Glomerular visceral epithelial cell (primary cell): ENCODE measurements around the gene PRICKLE3.

Experiments used
- DNase-seq: peaks from one replicate; pipeline ENCODE4 v3.0.0-alpha.2; 2016; ENCODE audit errors: extremely low spot score

The PRICKLE3 gene

DNA sequence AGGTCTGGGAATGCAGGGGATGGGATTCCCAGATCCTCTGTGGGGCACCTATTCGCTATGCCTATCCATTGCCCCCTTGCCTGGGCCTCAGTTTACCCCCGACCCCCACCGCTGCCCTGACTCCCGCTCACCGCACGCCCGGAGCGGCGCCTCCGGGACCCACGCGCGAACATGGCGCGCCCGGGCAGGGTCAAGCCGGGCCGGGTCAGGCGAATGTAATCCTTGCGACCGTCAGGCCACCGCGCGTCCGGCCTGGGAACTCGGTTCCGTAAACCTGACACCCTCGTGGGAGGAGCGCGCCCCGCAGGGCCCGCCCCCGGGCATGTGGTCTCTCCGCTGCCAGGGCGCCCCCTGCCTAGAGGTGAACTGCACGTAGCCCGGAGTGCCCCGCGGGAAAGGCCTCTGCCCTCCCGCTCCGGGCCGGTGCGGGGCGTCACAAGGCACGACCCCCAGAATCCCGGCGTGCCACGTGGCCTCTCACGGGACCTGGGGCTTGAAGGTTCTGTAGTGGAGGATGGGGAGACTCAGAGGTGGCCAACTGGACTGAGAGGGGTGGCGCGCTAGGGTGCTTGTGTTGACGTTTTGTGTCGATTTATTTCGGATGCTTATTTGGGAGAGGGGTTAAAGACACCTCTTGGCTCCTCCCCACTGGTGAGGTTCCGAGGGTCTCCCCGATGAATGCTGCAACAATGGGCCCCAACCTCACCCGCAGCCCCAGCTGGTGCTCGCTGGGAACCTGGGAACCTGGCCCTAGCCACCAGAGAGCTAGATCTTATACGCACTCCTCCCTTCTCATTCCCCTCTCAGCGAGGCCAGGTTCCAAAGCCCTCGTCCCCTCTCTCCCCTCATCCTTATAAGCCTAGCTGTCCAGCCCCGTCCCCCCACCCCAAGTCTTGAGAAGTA lies at the start of gene PRICKLE3:
PRICKLE3 (minus strand) TSS at position 249 of the 903 bp plus-strand sequence; CDS start at position 173, 76 bp downstream.
- peak; percentile 62 for DNase-seq

- no peak for DNase-seq
Measured at GRCh38 chrX:49233887-49234555, 47.8 kb upstream of the PRICKLE3 start.

- no peak for DNase-seq
Measured at GRCh38 chrX:49233176-49233575, 47.0 kb upstream of the PRICKLE3 start, which contains the start of gene CACNA1F. Gene CACNA1F (minus strand): TSS chrX:49233340. CDS start chrX:49233309, 31 bp downstream.

GRCh38 chrX:49232525-49232924 lies 46.4 kb upstream of the PRICKLE3 start:
- no peak for DNase-seq

DNA sequence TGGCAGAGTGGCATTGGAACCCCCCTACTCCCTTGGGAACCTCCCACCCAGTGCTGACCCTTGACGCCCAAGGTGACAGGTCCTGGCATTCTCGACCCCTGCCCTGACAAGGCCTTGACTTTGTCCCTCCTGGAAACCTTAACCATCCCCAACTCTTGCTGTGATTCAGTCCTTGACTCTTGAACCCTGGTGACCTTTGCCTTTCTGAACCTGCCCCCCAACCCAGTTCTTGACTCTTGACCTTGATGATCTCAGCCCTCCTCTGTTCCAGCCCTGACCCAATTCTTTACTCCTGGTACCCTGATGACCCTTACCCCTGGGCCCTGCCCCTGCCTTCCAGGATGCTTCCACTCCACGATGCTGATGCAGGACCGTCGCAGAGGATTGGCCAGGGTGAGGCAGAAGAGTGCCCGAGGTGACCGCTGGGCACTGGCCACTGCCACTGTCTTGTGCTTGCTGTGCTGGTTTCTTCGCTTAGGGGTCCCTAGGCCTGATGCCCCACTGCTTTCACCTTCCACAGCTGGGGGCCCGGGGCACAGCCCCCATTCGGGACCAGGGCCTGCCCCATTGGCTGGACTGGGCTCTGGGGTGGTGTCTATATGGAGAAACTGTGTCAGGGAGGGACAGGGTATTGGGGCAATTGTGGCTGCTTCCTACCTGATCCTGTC lies 45.3 kb upstream of the PRICKLE3 start:
- DNase-seq, result no peak

- DNase-seq, result no peak
Measured at GRCh38 chrX:49230500-49231232, 44.5 kb upstream of the PRICKLE3 start.

GRCh38 chrX:49228185-49228584 lies 42.0 kb upstream of the PRICKLE3 start:
- DNase-seq, result no peak

GRCh38 chrX:49227726-49228125 lies 41.6 kb upstream of the PRICKLE3 start:
- DNase-seq, result no peak

DNA sequence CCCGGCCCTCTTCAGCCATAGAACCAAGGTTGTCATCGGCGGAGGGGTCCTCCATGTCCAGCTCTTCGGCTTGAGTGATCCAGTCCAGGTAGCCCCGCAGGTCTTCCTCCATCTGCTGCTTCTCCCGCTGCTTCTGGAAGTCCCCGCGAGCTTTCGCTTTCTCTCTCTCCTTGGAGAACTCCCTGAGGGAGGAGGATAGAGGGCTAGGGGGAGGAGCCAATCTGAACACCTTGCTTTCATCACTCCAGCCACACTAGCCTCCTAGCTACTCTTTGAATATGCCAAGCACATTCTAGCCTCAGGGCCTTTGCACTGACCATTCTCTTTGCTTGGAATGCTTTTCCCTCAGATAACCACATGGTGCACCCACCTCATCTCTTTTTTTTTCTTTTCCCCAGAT lies 40.8 kb upstream of the PRICKLE3 start:
- no peak for DNase-seq

DNA sequence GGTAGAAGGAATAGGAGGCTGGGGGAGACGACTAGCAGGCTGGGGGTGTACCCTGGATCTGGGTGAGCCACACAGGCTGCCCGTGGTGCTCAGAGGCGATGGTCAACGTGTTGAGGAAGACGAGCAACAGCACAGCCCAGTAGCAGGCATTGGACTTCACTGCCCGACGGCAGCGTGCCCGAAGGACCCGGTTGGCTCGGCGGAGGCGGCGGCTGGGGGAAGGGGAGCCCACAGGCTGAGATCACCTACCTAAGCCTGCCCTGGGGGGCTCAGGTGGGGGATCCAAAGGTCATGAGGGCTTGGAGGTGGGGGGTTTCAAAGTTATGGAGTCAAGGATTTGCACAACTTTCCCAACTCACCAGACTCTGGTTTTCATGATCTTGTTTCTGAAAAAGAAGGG lies 39.7 kb upstream of the PRICKLE3 start:
- no peak for DNase-seq

GRCh38 chrX:49221868-49222267 lies 35.7 kb upstream of the PRICKLE3 start:
- no peak for DNase-seq

GRCh38 chrX:49220100-49220499 lies 33.9 kb upstream of the PRICKLE3 start:
- no peak for DNase-seq

DNA sequence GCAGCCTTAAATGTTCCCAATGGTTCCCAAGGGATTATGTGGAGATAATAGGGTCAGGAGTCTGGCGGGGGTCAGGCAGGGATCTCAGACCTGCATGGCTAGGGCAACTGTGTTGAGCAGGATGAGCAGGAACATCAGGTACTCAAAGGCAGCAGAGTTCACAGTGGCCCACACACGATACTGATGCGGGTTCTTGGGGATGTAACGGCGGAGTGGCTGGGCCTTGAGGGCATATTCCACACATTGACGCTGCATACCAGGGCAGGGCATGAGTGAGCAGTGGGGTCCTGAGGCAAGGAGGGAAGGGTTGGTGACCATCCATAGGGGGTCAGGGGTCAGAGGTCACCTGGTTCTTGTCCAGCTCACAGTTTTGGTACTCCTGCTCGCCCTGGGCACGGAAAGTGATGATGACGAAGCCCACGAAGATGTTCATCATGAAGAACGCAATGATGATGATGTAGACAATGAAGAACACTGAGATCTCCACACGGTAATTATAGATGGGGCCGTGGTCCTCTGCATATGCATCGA lies 28.9 kb upstream of the PRICKLE3 start:
- no peak for DNase-seq

DNA sequence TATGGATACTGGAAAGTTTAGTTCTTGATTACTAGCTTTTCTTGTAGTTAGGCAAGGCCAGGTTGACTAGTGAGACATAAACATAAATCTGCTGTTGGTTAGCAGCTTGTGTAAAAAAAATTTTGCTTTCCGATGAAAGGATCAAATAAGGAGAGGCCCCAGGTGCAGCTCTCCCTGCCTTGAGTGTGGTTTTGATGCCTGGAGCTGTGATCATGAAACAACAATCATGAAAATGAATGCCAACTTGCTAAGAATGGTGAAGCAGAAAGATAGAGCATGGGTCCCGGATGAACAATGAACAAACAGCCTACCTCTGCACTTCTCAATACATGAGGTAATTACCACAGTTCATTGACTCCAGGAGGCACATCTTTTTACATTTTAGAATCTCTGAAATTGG lies 28.2 kb upstream of the PRICKLE3 start:
- no peak for DNase-seq

DNA sequence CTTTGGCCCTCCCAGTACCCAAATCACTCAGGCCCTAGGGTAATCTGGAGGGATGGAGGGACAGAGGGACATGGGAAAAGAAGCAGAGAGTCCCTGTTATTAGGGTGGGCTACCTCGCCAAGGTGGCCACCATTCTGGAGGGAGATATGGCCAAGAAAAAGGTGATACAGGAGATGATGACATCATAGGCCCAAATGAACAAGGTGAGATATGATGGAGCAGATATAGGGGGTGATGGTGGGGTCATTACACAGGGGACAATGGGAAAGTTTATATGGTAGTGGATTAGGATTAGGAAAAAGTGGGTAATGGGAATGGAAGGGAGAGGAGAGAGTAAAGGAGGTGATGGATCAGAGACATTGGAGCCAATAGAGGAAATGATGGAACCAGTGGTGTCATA lies 26.7 kb upstream of the PRICKLE3 start:
- no peak for DNase-seq

- DNase-seq, result no peak
Measured at GRCh38 chrX:49212209-49212608, 26.0 kb upstream of the PRICKLE3 start.

DNA sequence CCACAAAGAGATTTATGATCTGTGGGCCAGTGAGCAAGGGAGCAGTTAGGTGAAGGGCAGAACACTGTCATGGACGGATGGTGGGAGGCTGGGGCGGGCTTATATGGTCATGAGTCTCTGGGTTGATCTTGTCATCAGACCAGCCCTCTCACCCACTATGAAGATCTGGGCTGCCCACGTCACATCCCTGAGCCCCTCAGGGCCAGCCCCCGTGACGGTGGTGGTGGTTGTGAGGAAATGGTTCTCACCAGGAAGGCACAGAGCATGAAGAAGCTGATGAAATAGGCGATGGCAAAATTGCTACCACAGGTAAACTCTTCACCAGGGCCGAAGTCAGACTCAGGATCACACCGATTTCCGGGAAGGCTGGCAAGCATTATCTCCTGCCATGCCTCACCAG lies 24.9 kb upstream of the PRICKLE3 start:
- no peak for DNase-seq

DNA sequence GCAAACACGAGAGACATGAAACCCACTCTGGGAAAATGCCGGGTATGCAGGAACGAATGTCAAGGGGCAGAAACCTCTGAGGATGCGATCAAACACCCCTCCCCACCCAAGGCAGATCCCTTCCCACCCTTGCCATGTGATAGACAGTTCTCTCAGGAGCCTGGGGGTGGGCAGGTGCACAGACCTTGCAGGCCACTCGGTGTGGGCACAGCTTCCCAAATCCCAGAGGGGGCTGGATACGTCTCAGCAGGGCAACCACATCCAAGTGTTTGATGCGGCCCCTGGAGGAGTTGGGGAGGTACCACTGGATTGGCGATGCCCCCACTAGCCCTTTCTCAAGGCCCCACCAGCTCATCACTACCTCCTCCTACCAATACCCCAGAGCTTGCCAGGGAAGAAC lies 24.2 kb upstream of the PRICKLE3 start:
- DNase-seq, result no peak

DNA sequence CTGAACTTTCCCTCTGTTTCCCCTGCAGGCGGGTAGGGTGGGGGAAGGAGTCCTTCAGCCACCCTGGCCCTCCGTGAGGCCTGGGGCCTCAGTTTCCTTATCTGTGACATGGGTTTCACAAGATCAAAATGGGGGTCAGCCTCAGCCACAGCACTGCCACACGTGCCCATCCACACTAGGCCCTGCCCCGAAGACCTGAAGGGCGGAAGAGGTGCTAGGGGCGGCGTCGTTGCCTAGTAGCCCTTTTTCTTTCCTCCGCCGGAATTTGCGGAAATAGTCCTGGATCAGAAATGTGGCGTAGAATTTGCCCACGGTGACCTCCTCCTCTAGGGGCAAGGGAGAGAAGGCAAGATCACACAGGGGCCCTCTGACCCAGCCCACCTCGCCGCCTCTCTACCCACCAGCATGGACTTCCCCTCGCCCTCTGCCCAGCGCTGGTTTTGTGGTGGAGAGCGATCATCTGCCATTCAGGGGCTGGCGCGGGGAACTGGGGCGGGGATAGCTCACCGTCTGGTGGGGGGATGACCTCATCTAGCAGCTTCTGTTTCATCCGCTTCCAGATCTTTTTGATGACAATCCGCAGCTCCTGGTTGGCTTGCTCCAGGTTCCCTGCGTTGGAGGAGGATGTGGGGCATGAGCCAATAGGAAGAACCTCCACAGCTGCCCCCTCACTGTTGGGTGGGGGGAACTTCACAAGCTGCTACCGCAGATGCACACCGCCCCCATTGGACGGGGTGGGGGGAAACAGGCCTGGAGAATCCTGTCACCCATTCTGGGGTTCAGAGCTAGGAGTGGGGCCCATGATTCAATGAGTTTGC lies 23.5 kb upstream of the PRICKLE3 start:
- no peak for DNase-seq

- DNase-seq, result no peak
Measured at GRCh38 chrX:49208399-49208798, 22.2 kb upstream of the PRICKLE3 start.

GRCh38 chrX:49206543-49206942 lies 20.4 kb upstream of the PRICKLE3 start:
- DNase-seq, result no peak
